PC-9 (cell line): ENCODE measurements around the gene RAPGEF6.

Experiments
- CTCF ChIP-seq: fragments of 200-600 bp; sonication (generic); conservative IDR thresholded peaks from 2 replicates; pipeline ENCODE4 v1.6.1; 2017; ENCODE audit warnings: mixed run types, antibody characterized with exemption, mild to moderate bottlenecking, moderate library complexity
- EZH2 ChIP-seq: fragments of 200-600 bp; sonication (generic); IDR thresholded peaks from 2 replicates; pipeline ENCODE4 v1.8.0; 2017; ENCODE audit warnings: antibody characterized with exemption, low read depth

DNA sequence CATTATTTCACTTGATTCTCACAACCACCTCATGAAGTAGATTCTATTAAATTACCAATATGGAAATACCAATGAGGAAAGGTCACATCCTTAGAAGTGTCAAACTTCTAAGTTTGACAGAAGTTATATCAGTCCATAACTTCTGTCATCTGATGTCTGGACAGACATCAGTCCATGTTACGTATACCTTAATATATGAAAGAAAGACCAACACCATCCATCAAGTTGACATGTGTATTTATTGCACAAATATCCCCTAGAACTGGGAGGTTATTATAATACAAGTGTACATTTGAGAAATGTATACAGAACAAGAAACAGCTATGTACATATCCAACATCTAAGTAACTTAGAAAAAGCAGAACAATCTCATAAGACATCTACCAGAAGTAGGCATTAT is 6.5 kb upstream of the RAPGEF6 start:
- TF ChIP-seq CTCF (no peak), EZH2 (no peak)
